Testis (tissue), 2 donors: ENCODE data around the gene CFHR5.

Experiments
- CTCF ChIP-seq, 3 experiments: fragments of 450-650 bp in 2 of 3; fragments of 200-600 bp in 1 of 3; sonication (generic) in 1 of 3; IDR thresholded peaks; one replicate each; pipeline ENCODE4 v1.5.1; 2016 to 2019; ENCODE audit warnings: antibody characterized with exemption in 3 of 3, mild to moderate bottlenecking in 2 of 3, moderate library complexity in 1 of 3
- POLR2A ChIP-seq: fragments of 450-650 bp; IDR thresholded peaks from one replicate; pipeline ENCODE4 v1.6.1; 2017; ENCODE audit warnings: antibody characterized with exemption, mild to moderate bottlenecking, moderate library complexity

GRCh38 chr1:196951711-196952394, 25.5 kb upstream of the CFHR5 start:
- TF ChIP-seq CTCF (IDR thresholded peaks at IDR 0.05) (no peak), POLR2A (no peak)
